Measurements from ENCODE around the gene EIF5A. TPM values are rescaled to one million over a fixed set of nuclear protein-coding genes. Genes with fewer than 3 reads are reported as not detected.

EIF5A gene
- total RNA-seq, 1 experiment from 2014 or later, result 1,139 TPM

- DNase-seq (ENCODE audit: low read depth, low spot score) (peak; percentile 70), ATAC-seq (peak; percentile 73)
- no peaks in the 10 kb centered on the region for H3K9me2 ChIP-seq (ENCODE audit: insufficient read depth)
- peaks cover 13 to 34% of the 10 kb centered on the region in 2 experiments for H3K4me1 ChIP-seq (ENCODE audit: control insufficient read depth in 1 of 2, insufficient read depth in 2 of 2, low read length in 2 of 2)
- H3K27me3 ChIP-seq (ENCODE audit: insufficient read depth, low read length), result no peaks in the 10 kb centered on the region
- H3K4me2 ChIP-seq (ENCODE audit: low read length), result peak overlapping the region; percentile 98
- H3K36me3 ChIP-seq (ENCODE audit: control insufficient read depth in 1 of 2, insufficient read depth in 2 of 2, low read length in 2 of 2), result no peaks in the 10 kb centered on the region
- ChIA-PET RAD21 (ENCODE audit: low non-redundant PET in 1 of 2, low total read pairs in 2 of 2, uncharacterized antibody in 2 of 2, unreplicated experiment in 2 of 2) (interaction anchor here (1.2 to 1.5 kb wide), 3 partner anchors 16 to 156 kb away, joined by 3 to 17 read pairs (median 14); no protein-coding TSS in a partner anchor), CTCF (interaction anchor here (0.6 to 2.0 kb wide), 12 partner anchors 11 to 280 kb away, joined by 3 to 38 read pairs (median 4); partner anchors contain the start of gene NEURL4), POLR2A (interaction anchor here (0.7 to 1.8 kb wide), 9 partner anchors 16 to 298 kb away, joined by 3 to 8 read pairs (median 4); partner anchors contain the start of genes CD68, NEURL4 and TMEM102)
- no peaks in the 10 kb centered on the region for H3K79me2 ChIP-seq (ENCODE audit: insufficient read depth, low read length)
- peak overlapping the region; percentile 93 for H3K9ac ChIP-seq (ENCODE audit: low read length)
- peak overlapping the region; percentile 73 for H3K27ac ChIP-seq (ENCODE audit: low read depth, low read length)
- H4K20me1 ChIP-seq (ENCODE audit: insufficient read depth), result no peaks in the 10 kb centered on the region
- intact Hi-C loops (cut with micrococcal nuclease), result loop anchor here (1.0 to 2.0 kb wide), 3 partner anchors 16 to 66 kb away; partner anchors contain the start of gene CLDN7
- H2AFZ ChIP-seq (ENCODE audit: low read depth, low read length, poor library complexity, severe bottlenecking), result peak overlapping the region; percentile 50
- peak overlapping the region; percentile 45 to 65 for H3K4me3 ChIP-seq (replicated peaks in 1 of 2; ENCODE audit: low read depth in 1 of 2, low read length in 2 of 2)
- no TSS peak for BruUV-seq (replicated peaks)
- no peaks in the 10 kb centered on the region for H3K9me3 ChIP-seq (ENCODE audit: control insufficient read depth in 1 of 2, insufficient read depth in 1 of 2, low read depth in 1 of 2, low read length in 2 of 2)
- TF ChIP-seq CBX3 (IDR thresholded peaks at IDR 0.05; ENCODE audit: low read depth) (no peak), POLR2AphosphoS5 (IDR thresholded peaks at IDR 0.05; ENCODE audit: low read depth, low read length) (peak; percentile 40; the same call in 1 of the 2 replicates), REST (IDR thresholded peaks at IDR 0.05; ENCODE audit: low read depth) (no peak), ZNF274 (IDR thresholded peaks at IDR 0.05; ENCODE audit: low read depth, low read length) (no peak), MAX (IDR thresholded peaks at IDR 0.05) (peak; percentile 66), RAD21 (IDR thresholded peaks at IDR 0.05; ENCODE audit: low read depth) (peak; percentile 98), JUND (IDR thresholded peaks at IDR 0.05) (no peak), POLR2A (IDR thresholded peaks at IDR 0.05; ENCODE audit: borderline replicate concordance, extremely low read depth, insufficient read depth, insufficient read length) (no peak), CEBPB (IDR thresholded peaks at IDR 0.05; ENCODE audit: low read depth) (no peak), ELF1 (IDR thresholded peaks at IDR 0.05; ENCODE audit: borderline replicate concordance, low read depth) (no peak), SIN3A (IDR thresholded peaks at IDR 0.05; ENCODE audit: low read depth) (no peak), EGR1 (IDR thresholded peaks at IDR 0.05; ENCODE audit: low read depth) (no peak), FOSL1 (IDR thresholded peaks at IDR 0.05; ENCODE audit: low read depth) (no peak), YY1 (IDR thresholded peaks at IDR 0.05; ENCODE audit: extremely low read depth, insufficient replicate concordance, low read depth, low read length) (no peak), ZBTB33 (IDR thresholded peaks at IDR 0.05; ENCODE audit: extremely low read depth, insufficient replicate concordance, low read length) (no peak), TCF7L2 (IDR thresholded peaks at IDR 0.05; ENCODE audit: borderline replicate concordance, extremely low read depth, insufficient read depth, insufficient read length) (no peak), CTCF (IDR thresholded peaks at IDR 0.05 in 2 of 3, conservative IDR thresholded peaks at IDR 0.05 in 1 of 3; ENCODE audit: borderline replicate concordance in 1 of 3, insufficient read depth in 1 of 3, low read depth in 2 of 3, low read length in 2 of 3) (peak; percentile 91 to 97 (median 95)), ATF3 (IDR thresholded peaks at IDR 0.05) (no peak), SRF (IDR thresholded peaks at IDR 0.05; ENCODE audit: low read depth) (no peak)
These were observed 26.8 kb upstream of the EIF5A start for GRCh38 chr17:7280519-7281073.

All from HCT116 (cell line).